HAP-1 (cell line): ENCODE data around the gene C14orf180.

ENCODE experiments used
- DNase-seq, 2 experiments: peaks; one replicate each; pipeline ENCODE4 v3.0.0-alpha.2; 2016 to 2020; ENCODE audit warnings: low spot score in 2 of 2
- H3K27me3 ChIP-seq: fragments of 250-450 bp; sonication (Bioruptor Pico); 2 replicates; pipeline ENCODE4 v1.5.1; 2020; ENCODE audit warnings: low read depth, mild to moderate bottlenecking, moderate library complexity
- H3K36me3 ChIP-seq: fragments of 250-450 bp; sonication (Bioruptor Pico); replicated peaks from 2 replicates; pipeline ENCODE4 v1.5.1; 2020; ENCODE audit warnings: mild to moderate bottlenecking
- H3K4me1 ChIP-seq: fragments of 250-450 bp; sonication (Bioruptor Pico); 2 replicates; pipeline ENCODE4 v1.5.1; 2020; ENCODE audit warnings: mild to moderate bottlenecking
- H3K4me3 ChIP-seq: fragments of 250-450 bp; sonication (Bioruptor Pico); 2 replicates; pipeline ENCODE4 v1.5.1; 2020; ENCODE audit warnings: mild to moderate bottlenecking, moderate library complexity
- H3K9me3 ChIP-seq: fragments of 250-450 bp; sonication (Bioruptor Pico); 2 replicates; pipeline ENCODE4 v1.5.1; 2020; ENCODE audit warnings: mild to moderate bottlenecking, moderate library complexity
- in situ Hi-C: fragments of 300-500 bp; cut with MboI; formaldehyde crosslinking; loops from 3 replicates; pipeline ENCODE4 v1.14.3; 2020; ENCODE audit warnings: low sequenced_read_pairs, inconsistent platforms, mixed read lengths

The C14orf180 gene

DNA sequence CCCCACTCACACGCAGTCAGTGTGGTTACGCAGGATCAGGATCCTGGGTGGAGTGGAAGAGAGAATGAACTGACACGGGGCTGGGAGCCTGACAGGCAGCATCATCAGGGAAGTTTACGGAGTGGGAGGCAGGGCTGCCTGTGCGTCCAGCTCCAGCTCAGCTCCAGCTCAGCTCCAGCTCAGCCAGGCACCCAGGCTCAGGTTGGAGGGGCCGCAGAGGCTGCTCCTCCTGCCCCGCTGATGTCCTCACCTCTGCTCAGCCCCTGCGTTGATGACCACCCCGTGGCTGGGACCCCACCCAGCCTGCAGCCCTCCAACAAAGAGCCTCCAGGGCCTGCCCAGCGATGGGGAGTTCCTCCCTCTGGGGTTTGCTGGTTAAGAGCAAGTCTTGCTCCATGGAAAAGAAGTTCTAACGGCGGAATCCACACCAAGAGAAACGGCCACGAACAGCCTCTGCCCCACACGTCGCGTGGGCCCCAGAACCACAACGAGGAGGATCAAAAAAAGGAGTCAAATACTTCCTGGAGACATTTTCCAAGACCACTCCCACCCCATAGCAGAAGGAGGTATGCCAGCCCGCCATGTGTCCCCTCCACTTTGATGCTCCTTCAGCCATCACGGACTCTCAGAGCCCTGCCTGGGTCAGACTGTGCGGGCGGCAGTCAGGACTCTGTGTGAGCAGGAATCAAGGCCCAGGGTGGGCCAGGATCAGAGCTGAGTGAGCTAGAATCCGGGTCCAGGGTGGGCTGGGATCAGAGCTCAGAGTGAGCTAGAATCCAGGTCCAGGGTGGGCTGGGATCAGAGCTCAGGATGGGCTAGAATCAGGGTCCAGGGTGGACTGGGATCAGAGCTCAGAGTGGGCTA is 17.7 kb upstream of the C14orf180 start:
- no peaks in the 10 kb centered on the region for H3K9me3 ChIP-seq
- in situ Hi-C loops, result no loop called here
- no peaks in the 10 kb centered on the region for H3K36me3 ChIP-seq
- H3K27me3 ChIP-seq, result peaks cover 15% of the 10 kb centered on the region
- DNase-seq, result no peak
- H3K4me3 ChIP-seq, result no peak overlapping the region
- H3K4me1 ChIP-seq, result no peaks in the 10 kb centered on the region

GRCh38 chr14:104562606-104563005 is 17.0 kb upstream of the C14orf180 start:
- Histone ChIP-seq H3K27me3 (peaks cover 14% of the 10 kb centered on the region), H3K4me3 (no peak overlapping the region)
- in situ Hi-C loops, result no loop called here

GRCh38 chr14:104563191-104563741 is 16.3 kb upstream of the C14orf180 start:
- Histone ChIP-seq H3K27me3 (peaks cover 14% of the 10 kb centered on the region), H3K4me1 (no peaks in the 10 kb centered on the region), H3K36me3 (no peaks in the 10 kb centered on the region), H3K4me3 (no peak overlapping the region), H3K9me3 (no peaks in the 10 kb centered on the region)
- DNase-seq, result no peak
- in situ Hi-C loops, result no loop called here

More at GRCh38 chr14:104562606-104563005, 17.0 kb upstream of the C14orf180 start:
- no peaks in the 10 kb centered on the region for H3K9me3 ChIP-seq
- H3K4me1 ChIP-seq, result no peaks in the 10 kb centered on the region
- no peaks in the 10 kb centered on the region for H3K36me3 ChIP-seq
- DNase-seq, result no peak

DNA sequence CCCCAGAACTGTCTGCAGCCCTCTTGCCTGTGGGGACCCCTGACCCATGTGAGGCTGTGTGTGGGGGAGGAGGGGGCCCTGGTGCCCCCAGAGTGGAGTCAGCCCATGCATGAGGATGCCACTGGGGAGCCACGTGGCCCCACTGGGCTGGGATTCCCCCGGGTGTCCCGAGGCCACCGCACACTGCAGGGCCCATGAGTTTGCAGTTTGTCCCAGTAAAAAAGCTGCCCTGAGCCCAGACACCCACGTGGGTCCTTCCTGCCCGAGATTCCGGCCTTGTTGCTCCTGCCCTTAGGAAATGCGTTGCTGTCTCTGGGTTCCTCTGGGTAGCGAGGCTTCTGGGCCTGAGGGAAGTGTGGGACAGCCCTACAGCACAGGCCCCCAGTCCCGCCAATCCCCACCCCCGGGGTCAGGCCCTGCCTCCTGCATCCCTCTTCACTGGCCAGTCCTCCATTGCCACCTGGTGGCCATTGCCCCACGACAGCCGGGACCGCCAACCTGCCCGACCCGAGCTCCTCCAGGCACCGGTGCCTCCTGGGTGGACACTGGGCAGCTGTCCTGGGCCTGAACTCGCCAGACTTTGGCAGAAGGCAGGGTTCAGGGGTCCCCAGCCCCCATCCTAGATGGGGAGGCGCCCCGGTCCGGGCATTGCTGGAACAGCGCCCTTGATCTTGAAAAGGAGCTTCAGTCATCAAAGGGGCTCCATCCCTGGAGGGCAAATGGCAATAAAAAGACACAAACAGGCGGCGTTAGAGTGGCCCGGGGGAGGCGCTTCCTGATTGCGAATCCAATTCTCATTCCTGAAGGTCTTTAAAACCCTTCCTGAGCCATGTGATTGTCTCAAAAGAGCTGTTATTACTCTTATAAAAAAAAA is 15.6 kb upstream of the C14orf180 start:
- Histone ChIP-seq H3K4me1 (no peaks in the 10 kb centered on the region), H3K27me3 (peaks cover 13% of the 10 kb centered on the region), H3K9me3 (no peaks in the 10 kb centered on the region), H3K36me3 (no peaks in the 10 kb centered on the region), H3K4me3 (no peak overlapping the region)
- in situ Hi-C loops, result no loop called here
- DNase-seq, result peak; percentile 30 to 86

- DNase-seq, result no peak
- Histone ChIP-seq H3K4me3 (no peak overlapping the region), H3K9me3 (no peaks in the 10 kb centered on the region), H3K4me1 (no peaks in the 10 kb centered on the region), H3K27me3 (peaks cover 6% of the 10 kb centered on the region; the same call in 1 of the 2 replicates), H3K36me3 (no peaks in the 10 kb centered on the region)
- in situ Hi-C loops, result no loop called here
These were observed 14.6 kb upstream of the C14orf180 start for GRCh38 chr14:104564744-104565679.

DNA sequence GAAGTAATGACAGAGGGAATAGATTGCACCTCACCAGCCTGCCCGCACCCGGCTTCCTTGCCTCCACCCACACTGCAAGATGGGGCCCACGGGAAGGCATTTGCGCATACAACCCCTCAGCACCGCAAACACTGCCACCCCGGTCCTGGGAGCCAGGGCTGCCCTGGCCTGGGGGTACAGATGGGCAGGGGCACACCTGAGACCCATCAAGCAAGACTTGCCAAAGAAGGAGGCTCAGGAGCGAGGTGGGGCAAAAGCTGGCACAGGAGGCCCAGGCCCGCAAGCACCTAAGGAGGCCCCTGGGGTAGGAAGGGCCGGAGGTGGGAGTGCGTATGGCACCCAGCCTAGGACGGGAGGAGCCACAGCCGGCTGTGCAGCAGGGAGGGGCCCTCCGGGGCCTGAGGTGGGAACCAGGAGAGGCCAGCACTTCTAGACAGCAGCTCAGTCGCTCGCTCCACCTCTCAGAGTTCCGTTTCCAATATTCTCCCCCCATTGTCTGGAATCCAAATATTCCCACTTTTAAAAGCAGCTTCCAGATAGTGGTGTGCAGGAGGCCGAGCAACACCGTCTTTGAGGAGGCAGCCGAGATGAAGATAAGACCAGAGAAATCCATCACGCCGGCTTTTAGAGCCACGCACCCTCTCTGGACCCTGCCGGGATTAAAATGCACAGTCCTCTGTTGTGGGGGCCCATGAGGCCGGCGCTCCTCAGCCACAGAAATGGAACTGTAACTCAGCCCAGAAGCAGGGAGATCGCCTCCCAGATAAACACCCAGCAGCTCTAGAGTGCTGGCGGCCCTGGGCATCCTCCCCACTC is 12.2 kb upstream of the C14orf180 start:
- no peak for DNase-seq
- peaks cover 2% of the 10 kb centered on the region; the same call in 1 of the 2 replicates for H3K27me3 ChIP-seq
- no peaks in the 10 kb centered on the region for H3K36me3 ChIP-seq
- in situ Hi-C loops, result no loop called here
- H3K4me1 ChIP-seq, result no peaks in the 10 kb centered on the region
- H3K9me3 ChIP-seq, result no peaks in the 10 kb centered on the region
- no peak overlapping the region for H3K4me3 ChIP-seq

DNA sequence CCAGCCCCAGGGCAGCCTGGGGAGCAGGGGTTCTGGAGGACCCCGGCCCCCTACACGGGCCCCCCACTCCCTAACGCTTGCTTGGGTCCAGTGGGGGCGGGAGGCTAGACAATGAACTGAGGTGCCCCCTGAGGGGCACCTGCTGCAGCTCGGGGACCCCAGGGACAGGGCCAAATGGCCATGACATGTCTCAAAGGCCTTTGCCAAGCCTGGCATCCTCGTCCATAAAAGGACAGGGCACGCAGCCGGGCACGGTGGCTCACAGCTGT is 11.7 kb upstream of the C14orf180 start:
- H3K27me3 ChIP-seq, result peaks cover 2% of the 10 kb centered on the region; the same call in 1 of the 2 replicates

DNA sequence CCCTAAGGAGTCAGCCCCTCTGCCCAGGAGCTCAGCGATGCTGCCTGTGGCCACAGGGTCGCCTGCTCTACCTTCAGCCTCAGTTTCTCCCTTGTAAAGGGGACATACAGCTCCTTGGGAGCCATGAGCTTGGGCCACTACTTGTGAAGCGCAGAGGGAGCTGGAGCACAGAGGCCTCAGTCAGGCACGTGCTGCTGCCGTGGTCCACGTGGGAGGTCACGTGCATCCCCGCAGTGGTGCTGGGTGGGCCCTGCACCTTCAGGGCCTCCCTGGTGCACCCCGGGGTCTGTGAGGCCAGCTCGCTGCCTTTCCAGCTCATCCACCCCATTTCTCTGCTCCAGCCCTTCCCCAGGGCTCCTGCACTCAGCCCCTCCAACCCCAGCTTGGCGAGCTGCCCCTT is 10.9 kb upstream of the C14orf180 start:
- H3K36me3 ChIP-seq, result no peaks in the 10 kb centered on the region
- in situ Hi-C loops, result no loop called here
- H3K27me3 ChIP-seq, result peaks cover 2% of the 10 kb centered on the region; the same call in 1 of the 2 replicates
- H3K4me3 ChIP-seq, result no peak overlapping the region
- DNase-seq, result no peak
- H3K4me1 ChIP-seq, result no peaks in the 10 kb centered on the region
- H3K9me3 ChIP-seq, result no peaks in the 10 kb centered on the region

More for the DNA sequence above, 11.7 kb upstream of the C14orf180 start:
- Histone ChIP-seq H3K4me1 (no peaks in the 10 kb centered on the region), H3K9me3 (no peaks in the 10 kb centered on the region), H3K36me3 (no peaks in the 10 kb centered on the region), H3K4me3 (no peak overlapping the region)
- no peak for DNase-seq
- in situ Hi-C loops, result no loop called here

GRCh38 chr14:104569435-104569834 is 10.1 kb upstream of the C14orf180 start:
- DNase-seq, result no peak
- in situ Hi-C loops, result no loop called here

GRCh38 chr14:104571246-104571645 is 8.3 kb upstream of the C14orf180 start:
- H3K27me3 ChIP-seq, result peaks cover 2% of the 10 kb centered on the region; the same call in 1 of the 2 replicates
- H3K4me1 ChIP-seq, result no peaks in the 10 kb centered on the region
- no peaks in the 10 kb centered on the region for H3K36me3 ChIP-seq
- DNase-seq, result no peak
- H3K4me3 ChIP-seq, result no peak overlapping the region
- H3K9me3 ChIP-seq, result no peaks in the 10 kb centered on the region
- in situ Hi-C loops, result no loop called here

More at GRCh38 chr14:104569435-104569834, 10.1 kb upstream of the C14orf180 start:
- H3K27me3 ChIP-seq, result peaks cover 2% of the 10 kb centered on the region; the same call in 1 of the 2 replicates
- H3K36me3 ChIP-seq, result no peaks in the 10 kb centered on the region
- H3K4me1 ChIP-seq, result no peaks in the 10 kb centered on the region
- no peaks in the 10 kb centered on the region for H3K9me3 ChIP-seq
- H3K4me3 ChIP-seq, result no peak overlapping the region

- in situ Hi-C loops, result no loop called here
- Histone ChIP-seq H3K4me1 (no peaks in the 10 kb centered on the region), H3K36me3 (no peaks in the 10 kb centered on the region), H3K27me3 (0 out of 2 replicates have a peak, but pooled peaks cover 2% of the 10 kb centered on the region), H3K9me3 (no peaks in the 10 kb centered on the region), H3K4me3 (no peak overlapping the region)
- no peak for DNase-seq
These were observed 7.4 kb upstream of the C14orf180 start for GRCh38 chr14:104572024-104572626.

GRCh38 chr14:104572668-104573067 is 6.9 kb upstream of the C14orf180 start:
- in situ Hi-C loops, result no loop called here
- no peaks in the 10 kb centered on the region for H3K9me3 ChIP-seq
- no peaks in the 10 kb centered on the region for H3K27me3 ChIP-seq

More at GRCh38 chr14:104572668-104573067, 6.9 kb upstream of the C14orf180 start:
- H3K4me3 ChIP-seq, result no peak overlapping the region
- DNase-seq, result no peak
- H3K4me1 ChIP-seq, result no peaks in the 10 kb centered on the region
- H3K36me3 ChIP-seq, result no peaks in the 10 kb centered on the region
